WTC11 (cell line): Measurements from ENCODE around the gene HHAT. TPM values are rescaled to one million over a fixed set of nuclear protein-coding genes. Genes with fewer than 3 reads are reported as not detected.
A peak's percentile ranks its signal among the peaks of the same experiment; 100 is the strongest.

Experiments used
- ATAC-seq: fragments of 200-7000 bp; cut with Tn5 transposase; 2 replicates; pipeline ENCODE4 v1.10.0; 2021; ENCODE audit warnings: mild to moderate bottlenecking, moderate library complexity
- CTCF ChIA-PET: fragments of 300-600 bp; sonication (Branson Sonifier 250); formaldehyde crosslinking; loops from one replicate; lab custom pipeline; 2021; ENCODE audit warnings: antibody characterized with exemption; lab: Charles Lee
- POLR2A ChIA-PET: fragments of 350-600 bp; sonication (Branson Sonifier 250); formaldehyde crosslinking; loops from one replicate; lab custom pipeline; 2021; ENCODE audit warnings: antibody characterized with exemption; lab: Charles Lee
- DNase-seq: peaks from one replicate; pipeline ENCODE4 v3.0.0; 2021; ENCODE audit warnings: low spot score
- H3K27ac Mint-ChIP-seq: 2 replicates; pipeline ENCODE4 v1.8.0; 2021; ENCODE audit warnings: mixed read lengths
- H3K27me3 Mint-ChIP-seq: 2 replicates; pipeline ENCODE4 v1.8.0; 2021; ENCODE audit warnings: low read depth, mild to moderate bottlenecking, moderate library complexity, mixed read lengths
- H3K36me3 Mint-ChIP-seq: 2 replicates; pipeline ENCODE4 v1.8.0; 2021; ENCODE audit warnings: mixed read lengths
- H3K4me1 Mint-ChIP-seq: 2 replicates; pipeline ENCODE4 v1.8.0; 2022; ENCODE audit warnings: mixed read lengths
- H3K4me3 Mint-ChIP-seq: 2 replicates; pipeline ENCODE4 v1.8.0; 2021; ENCODE audit warnings: mild to moderate bottlenecking, moderate library complexity, mixed read lengths
- H3K9me3 Mint-ChIP-seq: 2 replicates; pipeline ENCODE4 v1.8.0; 2021; ENCODE audit warnings: mixed read lengths
- CBFB ChIP-seq: sonication (generic); formaldehyde crosslinking; IDR thresholded peaks from 2 replicates; pipeline ENCODE4 v1.8.1; 2022; ENCODE audit warnings: mild to moderate bottlenecking, low read depth, missing genetic modification reagents
- FOXK1 ChIP-seq: sonication (generic); formaldehyde crosslinking; IDR thresholded peaks from 2 replicates; pipeline ENCODE4 v1.8.0; 2022; ENCODE audit warnings: mild to moderate bottlenecking, moderate library complexity, missing genetic modification reagents
- JAZF1 ChIP-seq: fragments of 250-450 bp; sonication (Bioruptor Pico); IDR thresholded peaks from 2 replicates; pipeline ENCODE4 v1.9.0; 2021; ENCODE audit warnings: moderate library complexity, mild to moderate bottlenecking, inconsistent platforms
- MXD4 ChIP-seq: fragments of 250-450 bp; sonication (Bioruptor Pico); IDR thresholded peaks from 2 replicates; pipeline ENCODE4 v1.8.0; 2021; ENCODE audit warnings: mild to moderate bottlenecking, moderate library complexity, borderline replicate concordance
- RORB ChIP-seq: fragments of 250-450 bp; sonication (Bioruptor Pico); IDR thresholded peaks from 2 replicates; pipeline ENCODE4 v1.9.0; 2021; ENCODE audit warnings: mild to moderate bottlenecking
- SP1 ChIP-seq: sonication (generic); formaldehyde crosslinking; conservative IDR thresholded peaks from 2 replicates; pipeline ENCODE4 v1.8.1; 2022; ENCODE audit warnings: missing genetic modification reagents
- ZNF121 ChIP-seq: sonication (generic); formaldehyde crosslinking; IDR thresholded peaks from 2 replicates; pipeline ENCODE4 v1.8.0; 2023; ENCODE audit warnings: missing genetic modification reagents
- ZNF232 ChIP-seq: sonication (generic); formaldehyde crosslinking; IDR thresholded peaks from 2 replicates; pipeline ENCODE4 v1.8.0; 2022; ENCODE audit warnings: mild to moderate bottlenecking, missing genetic modification reagents
- ZNF423 ChIP-seq: fragments of 250-450 bp; sonication (Bioruptor Pico); IDR thresholded peaks from 2 replicates; pipeline ENCODE4 v2.1.2; 2022; ENCODE audit warnings: mild to moderate bottlenecking, moderate library complexity
- total RNA-seq: library from RNA; stranded (reverse); gene quantifications from 3 replicates; pipeline ENCODE4 v1.2.3, GENCODE V29; 2021
- TF ChIP-seq, protein P1 (sequence below): sonication (generic); formaldehyde crosslinking; IDR thresholded peaks from 2 replicates; pipeline ENCODE4 v1.8.1; 2023; ENCODE audit warnings: mild to moderate bottlenecking, moderate library complexity, missing genetic modification reagents
- TF ChIP-seq, protein P2 (sequence below): sonication (generic); formaldehyde crosslinking; IDR thresholded peaks from 2 replicates; pipeline ENCODE4 v1.8.0; 2023; ENCODE audit warnings: missing genetic modification reagents
- TF ChIP-seq, protein P3 (sequence below): sonication (generic); formaldehyde crosslinking; IDR thresholded peaks from 2 replicates; pipeline ENCODE4 v1.8.0; 2022; ENCODE audit warnings: mild to moderate bottlenecking, missing genetic modification reagents
- TF ChIP-seq, protein P4 (sequence below): sonication (generic); formaldehyde crosslinking; IDR thresholded peaks from 2 replicates; pipeline ENCODE4 v1.8.1; 2023; ENCODE audit warnings: mild to moderate bottlenecking, missing genetic modification reagents
- TF ChIP-seq, protein P5 (sequence below): sonication (generic); formaldehyde crosslinking; IDR thresholded peaks from 2 replicates; pipeline ENCODE4 v1.8.1; 2023; ENCODE audit warnings: mild to moderate bottlenecking, missing genetic modification reagents, moderate library complexity
- TF ChIP-seq, protein P6 (sequence below): fragments of 200-600 bp; IDR thresholded peaks from 2 replicates; pipeline ENCODE4 v1.8.0; 2022; ENCODE audit warnings: antibody characterized with exemption
- TF ChIP-seq, protein P7 (sequence below): sonication (generic); formaldehyde crosslinking; conservative IDR thresholded peaks from 2 replicates; pipeline ENCODE4 v1.8.1; 2023; ENCODE audit warnings: mild to moderate bottlenecking, low read depth, missing genetic modification reagents, moderate library complexity

HHAT gene
- total RNA-seq, 1 experiment from 2014 or later = 0.39 TPM

DNA sequence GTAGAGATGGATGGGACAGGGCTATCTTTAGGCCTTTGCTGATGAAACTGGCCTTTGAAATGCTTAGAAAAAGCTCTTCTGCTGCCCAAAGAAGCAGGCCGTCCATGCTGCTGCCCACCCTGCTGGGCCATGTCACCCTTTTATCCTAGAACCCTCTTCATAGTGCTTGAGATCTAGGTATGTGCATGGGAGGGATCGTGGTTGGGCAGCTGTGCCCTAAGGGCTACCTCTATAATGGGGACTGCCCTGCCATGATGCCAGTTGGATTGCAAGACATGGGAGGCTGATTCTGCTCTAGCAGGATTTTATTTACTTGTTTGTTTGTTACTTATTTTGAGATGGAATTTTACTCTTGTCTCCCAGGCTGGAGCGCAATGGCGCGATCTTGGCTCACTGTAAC lies 69.0 kb downstream of the HHAT start:
- Mint-ChIP-seq H3K36me3 (no peaks in the 10 kb centered on the region), H3K27ac (no peak overlapping the region), H3K4me1 (peaks cover 4% of the 10 kb centered on the region), H3K27me3 (no peaks in the 10 kb centered on the region), H3K9me3 (peaks cover 5% of the 10 kb centered on the region), H3K4me3 (no peak overlapping the region)
- ChIA-PET POLR2A (no interaction called here), CTCF (no interaction called here)
- no peak for DNase-seq
- no peak for ATAC-seq
- no peak for TF ChIP-seq ZNF121 (CRISPR knock-in tag)
- no peak for TF ChIP-seq JAZF1
- TF ChIP-seq CBFB (CRISPR knock-in tag) = no peak
- no peak for TF ChIP-seq MXD4
- TF ChIP-seq, protein P1, sequence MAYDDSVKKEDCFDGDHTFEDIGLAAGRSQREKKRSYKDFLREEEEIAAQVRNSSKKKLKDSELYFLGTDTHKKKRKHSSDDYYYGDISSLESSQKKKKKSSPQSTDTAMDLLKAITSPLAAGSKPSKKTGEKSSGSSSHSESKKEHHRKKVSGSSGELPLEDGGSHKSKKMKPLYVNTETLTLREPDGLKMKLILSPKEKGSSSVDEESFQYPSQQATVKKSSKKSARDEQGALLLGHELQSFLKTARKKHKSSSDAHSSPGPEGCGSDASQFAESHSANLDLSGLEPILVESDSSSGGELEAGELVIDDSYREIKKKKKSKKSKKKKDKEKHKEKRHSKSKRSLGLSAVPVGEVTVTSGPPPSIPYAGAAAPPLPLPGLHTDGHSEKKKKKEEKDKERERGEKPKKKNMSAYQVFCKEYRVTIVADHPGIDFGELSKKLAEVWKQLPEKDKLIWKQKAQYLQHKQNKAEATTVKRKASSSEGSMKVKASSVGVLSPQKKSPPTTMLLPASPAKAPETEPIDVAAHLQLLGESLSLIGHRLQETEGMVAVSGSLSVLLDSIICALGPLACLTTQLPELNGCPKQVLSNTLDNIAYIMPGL (CRISPR knock-in tag) = no peak
- TF ChIP-seq, protein P2, sequence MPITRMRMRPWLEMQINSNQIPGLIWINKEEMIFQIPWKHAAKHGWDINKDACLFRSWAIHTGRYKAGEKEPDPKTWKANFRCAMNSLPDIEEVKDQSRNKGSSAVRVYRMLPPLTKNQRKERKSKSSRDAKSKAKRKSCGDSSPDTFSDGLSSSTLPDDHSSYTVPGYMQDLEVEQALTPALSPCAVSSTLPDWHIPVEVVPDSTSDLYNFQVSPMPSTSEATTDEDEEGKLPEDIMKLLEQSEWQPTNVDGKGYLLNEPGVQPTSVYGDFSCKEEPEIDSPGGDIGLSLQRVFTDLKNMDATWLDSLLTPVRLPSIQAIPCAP = no peak
- TF ChIP-seq, protein P3, sequence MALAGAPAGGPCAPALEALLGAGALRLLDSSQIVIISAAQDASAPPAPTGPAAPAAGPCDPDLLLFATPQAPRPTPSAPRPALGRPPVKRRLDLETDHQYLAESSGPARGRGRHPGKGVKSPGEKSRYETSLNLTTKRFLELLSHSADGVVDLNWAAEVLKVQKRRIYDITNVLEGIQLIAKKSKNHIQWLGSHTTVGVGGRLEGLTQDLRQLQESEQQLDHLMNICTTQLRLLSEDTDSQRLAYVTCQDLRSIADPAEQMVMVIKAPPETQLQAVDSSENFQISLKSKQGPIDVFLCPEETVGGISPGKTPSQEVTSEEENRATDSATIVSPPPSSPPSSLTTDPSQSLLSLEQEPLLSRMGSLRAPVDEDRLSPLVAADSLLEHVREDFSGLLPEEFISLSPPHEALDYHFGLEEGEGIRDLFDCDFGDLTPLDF (CRISPR knock-in tag) = no peak
- TF ChIP-seq ZNF423 (CRISPR knock-in tag) = no peak
- TF ChIP-seq SP1 (CRISPR knock-in tag) = no peak

DNA sequence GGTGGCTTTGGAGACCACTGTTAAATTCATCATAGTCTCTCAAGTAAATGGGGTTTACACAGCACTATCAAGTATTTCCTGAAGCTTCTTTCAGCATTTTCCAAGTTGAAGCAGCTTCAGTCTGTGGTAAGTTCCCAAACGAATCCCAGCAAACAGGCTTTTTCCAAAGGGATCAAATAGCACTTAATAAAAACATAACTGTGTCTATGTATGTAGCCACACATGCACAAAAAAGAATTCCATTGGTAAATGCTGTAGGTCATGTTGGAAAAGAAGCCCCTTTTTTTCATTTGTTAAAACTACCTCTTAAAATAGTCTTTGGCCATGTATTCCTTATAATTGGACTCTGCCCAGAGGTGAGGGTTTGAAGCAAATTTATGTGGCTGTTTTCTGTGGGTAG lies 69.8 kb downstream of the HHAT start:
- H3K36me3 Mint-ChIP-seq = no peaks in the 10 kb centered on the region
- no peak overlapping the region for H3K27ac Mint-ChIP-seq
- H3K9me3 Mint-ChIP-seq = peaks cover 5% of the 10 kb centered on the region
- no peak for DNase-seq
- ATAC-seq = no peak
- TF ChIP-seq RORB (CRISPR knock-in tag) (no peak), ZNF232 (no peak), FOXK1 (no peak)
- TF ChIP-seq, protein P4, sequence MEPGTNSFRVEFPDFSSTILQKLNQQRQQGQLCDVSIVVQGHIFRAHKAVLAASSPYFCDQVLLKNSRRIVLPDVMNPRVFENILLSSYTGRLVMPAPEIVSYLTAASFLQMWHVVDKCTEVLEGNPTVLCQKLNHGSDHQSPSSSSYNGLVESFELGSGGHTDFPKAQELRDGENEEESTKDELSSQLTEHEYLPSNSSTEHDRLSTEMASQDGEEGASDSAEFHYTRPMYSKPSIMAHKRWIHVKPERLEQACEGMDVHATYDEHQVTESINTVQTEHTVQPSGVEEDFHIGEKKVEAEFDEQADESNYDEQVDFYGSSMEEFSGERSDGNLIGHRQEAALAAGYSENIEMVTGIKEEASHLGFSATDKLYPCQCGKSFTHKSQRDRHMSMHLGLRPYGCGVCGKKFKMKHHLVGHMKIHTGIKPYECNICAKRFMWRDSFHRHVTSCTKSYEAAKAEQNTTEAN = no peak
- TF ChIP-seq, protein P5, sequence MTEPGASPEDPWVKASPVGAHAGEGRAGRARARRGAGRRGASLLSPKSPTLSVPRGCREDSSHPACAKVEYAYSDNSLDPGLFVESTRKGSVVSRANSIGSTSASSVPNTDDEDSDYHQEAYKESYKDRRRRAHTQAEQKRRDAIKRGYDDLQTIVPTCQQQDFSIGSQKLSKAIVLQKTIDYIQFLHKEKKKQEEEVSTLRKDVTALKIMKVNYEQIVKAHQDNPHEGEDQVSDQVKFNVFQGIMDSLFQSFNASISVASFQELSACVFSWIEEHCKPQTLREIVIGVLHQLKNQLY (CRISPR knock-in tag) = no peak
- no peaks in the 10 kb centered on the region for H3K27me3 Mint-ChIP-seq
- no peak overlapping the region for H3K4me3 Mint-ChIP-seq
- POLR2A ChIA-PET = no interaction called here
- CTCF ChIA-PET = no interaction called here
- H3K4me1 Mint-ChIP-seq = peaks cover 9% of the 10 kb centered on the region

DNA sequence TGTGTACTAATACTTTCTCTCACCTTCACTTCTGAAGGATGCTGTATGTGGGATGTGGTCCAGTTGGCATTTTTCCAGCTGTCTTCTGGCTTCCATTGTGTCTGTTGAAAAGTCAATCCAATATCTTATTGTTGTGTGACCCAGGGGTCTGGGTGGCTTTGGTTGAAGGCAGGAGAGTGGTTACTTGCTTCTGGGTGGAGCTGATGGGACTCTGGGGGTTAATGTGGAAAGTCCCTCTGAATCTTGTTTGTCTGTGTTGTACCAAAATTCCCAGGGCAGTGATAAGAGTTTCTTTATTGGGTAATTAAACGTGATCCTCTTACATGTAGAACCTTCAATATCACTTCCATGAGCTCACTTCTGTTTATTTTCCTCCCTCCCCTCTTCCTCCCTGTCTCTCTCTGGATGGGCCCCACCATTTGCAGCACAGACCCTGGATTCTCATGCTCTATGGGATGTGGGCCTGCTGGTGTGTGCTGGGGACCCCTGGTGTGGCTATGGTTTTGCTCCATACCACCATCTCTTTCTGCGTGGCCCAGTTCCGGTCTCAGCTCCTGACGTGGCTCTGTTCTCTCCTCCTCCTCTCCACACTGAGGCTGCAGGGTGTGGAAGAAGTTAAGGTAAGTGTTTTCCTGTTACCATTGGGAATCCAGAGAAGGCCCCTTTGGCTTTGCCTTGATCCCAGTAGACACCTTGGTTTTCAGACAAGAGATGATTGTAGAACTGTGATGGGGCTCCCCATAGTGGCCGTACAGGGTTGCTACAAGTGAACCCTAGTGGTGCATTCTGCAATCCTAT lies 71.5 kb downstream of the HHAT start:
- Mint-ChIP-seq H3K4me3 (no peak overlapping the region), H3K9me3 (peaks cover 5% of the 10 kb centered on the region), H3K36me3 (no peaks in the 10 kb centered on the region), H3K27ac (no peak overlapping the region), H3K4me1 (peaks cover 13% of the 10 kb centered on the region), H3K27me3 (no peaks in the 10 kb centered on the region; the same call in 1 of the 2 replicates)
- ChIA-PET POLR2A (no interaction called here), CTCF (interaction anchor here (0.8 to 1.3 kb wide), 2 partner anchors 26 to 89 kb away, joined by 3 to 4 read pairs; no protein-coding TSS in a partner anchor)
- peak; percentile 71 for DNase-seq
- TF ChIP-seq ZNF423 (CRISPR knock-in tag) = peak; percentile 8; the same call in 1 of the 2 replicates
- TF ChIP-seq, protein P6, sequence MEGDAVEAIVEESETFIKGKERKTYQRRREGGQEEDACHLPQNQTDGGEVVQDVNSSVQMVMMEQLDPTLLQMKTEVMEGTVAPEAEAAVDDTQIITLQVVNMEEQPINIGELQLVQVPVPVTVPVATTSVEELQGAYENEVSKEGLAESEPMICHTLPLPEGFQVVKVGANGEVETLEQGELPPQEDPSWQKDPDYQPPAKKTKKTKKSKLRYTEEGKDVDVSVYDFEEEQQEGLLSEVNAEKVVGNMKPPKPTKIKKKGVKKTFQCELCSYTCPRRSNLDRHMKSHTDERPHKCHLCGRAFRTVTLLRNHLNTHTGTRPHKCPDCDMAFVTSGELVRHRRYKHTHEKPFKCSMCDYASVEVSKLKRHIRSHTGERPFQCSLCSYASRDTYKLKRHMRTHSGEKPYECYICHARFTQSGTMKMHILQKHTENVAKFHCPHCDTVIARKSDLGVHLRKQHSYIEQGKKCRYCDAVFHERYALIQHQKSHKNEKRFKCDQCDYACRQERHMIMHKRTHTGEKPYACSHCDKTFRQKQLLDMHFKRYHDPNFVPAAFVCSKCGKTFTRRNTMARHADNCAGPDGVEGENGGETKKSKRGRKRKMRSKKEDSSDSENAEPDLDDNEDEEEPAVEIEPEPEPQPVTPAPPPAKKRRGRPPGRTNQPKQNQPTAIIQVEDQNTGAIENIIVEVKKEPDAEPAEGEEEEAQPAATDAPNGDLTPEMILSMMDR = peak; percentile 69
- TF ChIP-seq, protein P7, sequence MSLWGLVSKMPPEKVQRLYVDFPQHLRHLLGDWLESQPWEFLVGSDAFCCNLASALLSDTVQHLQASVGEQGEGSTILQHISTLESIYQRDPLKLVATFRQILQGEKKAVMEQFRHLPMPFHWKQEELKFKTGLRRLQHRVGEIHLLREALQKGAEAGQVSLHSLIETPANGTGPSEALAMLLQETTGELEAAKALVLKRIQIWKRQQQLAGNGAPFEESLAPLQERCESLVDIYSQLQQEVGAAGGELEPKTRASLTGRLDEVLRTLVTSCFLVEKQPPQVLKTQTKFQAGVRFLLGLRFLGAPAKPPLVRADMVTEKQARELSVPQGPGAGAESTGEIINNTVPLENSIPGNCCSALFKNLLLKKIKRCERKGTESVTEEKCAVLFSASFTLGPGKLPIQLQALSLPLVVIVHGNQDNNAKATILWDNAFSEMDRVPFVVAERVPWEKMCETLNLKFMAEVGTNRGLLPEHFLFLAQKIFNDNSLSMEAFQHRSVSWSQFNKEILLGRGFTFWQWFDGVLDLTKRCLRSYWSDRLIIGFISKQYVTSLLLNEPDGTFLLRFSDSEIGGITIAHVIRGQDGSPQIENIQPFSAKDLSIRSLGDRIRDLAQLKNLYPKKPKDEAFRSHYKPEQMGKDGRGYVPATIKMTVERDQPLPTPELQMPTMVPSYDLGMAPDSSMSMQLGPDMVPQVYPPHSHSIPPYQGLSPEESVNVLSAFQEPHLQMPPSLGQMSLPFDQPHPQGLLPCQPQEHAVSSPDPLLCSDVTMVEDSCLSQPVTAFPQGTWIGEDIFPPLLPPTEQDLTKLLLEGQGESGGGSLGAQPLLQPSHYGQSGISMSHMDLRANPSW (CRISPR knock-in tag) = no peak
- ATAC-seq = peak; percentile 99
